Stomach (tissue), 9 donors: ENCODE measurements around the gene SEMA5A. TPM values are rescaled to one million over a fixed set of nuclear protein-coding genes. Genes with fewer than 3 reads are reported as not detected.

Experiments
- DNase-seq, 2 donors: peaks; one replicate each; pipeline versions ENCODE4 v3.0.0 to v3.0.0-alpha.2; 2013 to 2019
- H3K27ac ChIP-seq, 5 donors: fragments of 200-600 bp in 4 of 5; sonication (generic) in 4 of 5; one replicate each; pipeline ENCODE4 v1.5.1; 2013 to 2019; ENCODE audit warnings: mild to moderate bottlenecking in 1 of 5, moderate library complexity in 1 of 5
- H3K27me3 ChIP-seq, 3 donors: fragments of 200-600 bp; sonication (generic); one replicate each; pipeline ENCODE4 v1.5.1; 2017 to 2019; ENCODE audit warnings: mixed run types in 1 of 3
- H3K36me3 ChIP-seq, 4 donors: fragments of 200-600 bp; sonication (generic); 1 replicate in 3 of 4; 2 replicates in 1 of 4; pipeline ENCODE4 v1.5.1; 2016 to 2019
- H3K4me1 ChIP-seq, 4 donors: fragments of 200-600 bp; sonication (generic); one replicate each; pipeline ENCODE4 v1.5.1; 2016 to 2019
- H3K4me3 ChIP-seq, 4 donors: fragments of 200-600 bp; sonication (generic) in 3 of 4; one replicate each; pipeline ENCODE4 v1.5.1; 2016 to 2019; ENCODE audit warnings: mild to moderate bottlenecking in 1 of 4
- H3K9me3 ChIP-seq, 4 donors: fragments of 200-600 bp; sonication (generic); one replicate each; pipeline ENCODE4 v1.5.1; 2016 to 2019
- CTCF ChIP-seq, 7 experiments: fragments of 450-650 bp in 4 of 7; fragments of 200-600 bp in 3 of 7; sonication (generic) in 3 of 7; IDR thresholded peaks; one replicate each; pipeline ENCODE4 v1.5.1; 2016 to 2019; ENCODE audit warnings: antibody characterized with exemption in 7 of 7, control low read depth in 2 of 7, mild to moderate bottlenecking in 1 of 7
- EP300 ChIP-seq: sonication (generic); formaldehyde crosslinking; IDR thresholded peaks from one replicate; pipeline ENCODE4 v1.6.1; 2017; ENCODE audit warnings: antibody characterized with exemption
- POLR2A ChIP-seq, 4 donors: fragments of 450-650 bp; IDR thresholded peaks; one replicate each; pipeline ENCODE4 v1.6.1; 2016; ENCODE audit warnings: antibody characterized with exemption in 4 of 4, control low read depth in 2 of 4, mild to moderate bottlenecking in 1 of 4, moderate library complexity in 1 of 4
- POLR2AphosphoS5 ChIP-seq, 3 donors: sonication (generic); formaldehyde crosslinking; IDR thresholded peaks; one replicate each; pipeline ENCODE4 v1.6.1; 2016; ENCODE audit warnings: antibody characterized with exemption in 3 of 3
- WGBS, 5 donors: extraction: QIAGEN DNeasy Blood & Tissue Kit in 3 of 5; methylation state at CpG; one replicate each; pipeline versions ENCODE4 v1.1.5 to v1.1.7; 2013 to 2018; 5-methylcytosine and 5-hydroxymethylcytosine counted together
- intact Hi-C: fragments of 100-400 bp; cut with DNase I; formaldehyde crosslinking; loops from one replicate; pipeline ENCODE4 v1.15.1; 2023; ENCODE audit warnings: low total_unique reads
- polyA plus RNA-seq, 3 donors: library from polyadenylated mRNA; stranded (reverse); fragments of 200-250 nt; gene quantifications; one replicate each; pipeline ENCODE4 v1.2.3, GENCODE V29; 2013
- total RNA-seq, 5 donors: library from RNA; depleted of rRNA; stranded (reverse); fragments of >200 nt; gene quantifications; one replicate each; pipeline versions ENCODE4 v1.1.0 to v1.2.3, GENCODE V29; 2014 to 2016
- donor health status: healthy with polysubstance abuse.
- donor health status: Bipolar disorder and iron deficiency.
- donor health status: healthy.

The SEMA5A gene
- total and polyA plus RNA-seq, 8 donors, result 0.62 to 26.4 (median 3.2) TPM

- H3K4me3 ChIP-seq, result no peak overlapping the region
- H3K27me3 ChIP-seq, result no peaks in the 10 kb centered on the region
- no peak for DNase-seq
- WGBS, 5 donors, result 50 to 96% (median 92%) methylated on average over 1 of the region's 1 CpG
- intact Hi-C loops, result no loop called here
- H3K36me3 ChIP-seq, result no peaks in the 10 kb centered on the region
- no peaks in the 10 kb centered on the region for H3K4me1 ChIP-seq
- H3K27ac ChIP-seq, result no peak overlapping the region
- TF ChIP-seq CTCF (IDR thresholded peaks at IDR 0.05) (no peak), POLR2AphosphoS5 (IDR thresholded peaks at IDR 0.05) (no peak)
- H3K9me3 ChIP-seq, result no peaks in the 10 kb centered on the region
These were observed 214.5 kb downstream of the SEMA5A start for GRCh38 chr5:9331372-9331771.

DNA sequence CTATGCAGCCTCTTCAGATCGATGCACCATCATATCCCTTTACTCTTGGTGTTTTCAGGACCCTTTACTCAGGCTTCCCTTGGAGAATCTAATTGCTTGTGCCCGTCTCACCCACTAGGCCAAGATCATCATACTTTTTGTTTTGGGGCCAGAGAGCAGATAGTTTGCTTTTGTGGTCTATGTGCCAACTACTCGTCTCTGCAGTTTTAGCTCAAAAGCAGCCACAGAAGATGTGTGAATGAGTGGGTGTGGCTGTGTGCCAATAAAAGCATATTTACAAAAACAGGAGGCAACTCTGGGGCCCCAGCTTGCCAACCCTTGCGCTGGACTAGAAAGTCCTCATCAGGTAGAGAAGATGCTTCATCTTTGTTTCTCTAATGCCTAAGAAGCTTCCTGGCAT, 216.8 kb downstream of the SEMA5A start:
- Histone ChIP-seq H3K27me3 (no peaks in the 10 kb centered on the region), H3K9me3 (no peaks in the 10 kb centered on the region), H3K27ac (no peak overlapping the region), H3K4me3 (no peak overlapping the region), H3K4me1 (no peaks in the 10 kb centered on the region), H3K36me3 (no peaks in the 10 kb centered on the region)
- WGBS, 5 donors, result 48 to 66% (median 54%) methylated on average over 4 of the region's 4 CpGs
- TF ChIP-seq POLR2A (IDR thresholded peaks at IDR 0.05), result no peak
- no peak for TF ChIP-seq POLR2AphosphoS5 (IDR thresholded peaks at IDR 0.05)
- no peak for TF ChIP-seq CTCF (IDR thresholded peaks at IDR 0.05)
- TF ChIP-seq EP300, result no peak
- intact Hi-C loops, result no loop called here
- DNase-seq, result no peak

DNA sequence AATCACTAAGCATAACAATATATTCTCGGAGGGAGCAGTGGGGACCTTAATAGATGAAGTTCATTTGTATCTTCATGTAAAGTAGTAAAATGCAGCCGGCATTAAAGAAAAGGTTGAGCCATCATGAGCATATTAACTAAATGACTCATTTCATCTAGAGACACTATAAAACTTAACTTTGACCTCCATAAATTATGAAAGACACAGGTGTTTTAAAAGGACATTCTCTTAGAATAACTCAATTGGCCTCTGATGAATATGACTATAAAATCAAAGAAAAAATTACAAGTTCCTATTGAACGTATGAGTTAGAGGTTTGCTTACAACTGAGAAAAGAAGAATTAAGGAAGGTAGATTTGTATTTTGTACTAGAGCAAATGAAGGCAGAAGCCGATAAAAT, 220.3 kb downstream of the SEMA5A start:
- no peaks in the 10 kb centered on the region for H3K4me1 ChIP-seq
- TF ChIP-seq POLR2AphosphoS5 (IDR thresholded peaks at IDR 0.05) (no peak), EP300 (no peak), POLR2A (IDR thresholded peaks at IDR 0.05) (no peak), CTCF (IDR thresholded peaks at IDR 0.05) (no peak)
- no peaks in the 10 kb centered on the region for H3K27me3 ChIP-seq
- 85 to 92% (median 86%) methylated on average over 4 of the region's 4 CpGs for WGBS, 5 donors
- H3K27ac ChIP-seq, result no peak overlapping the region
- H3K36me3 ChIP-seq, result no peaks in the 10 kb centered on the region
- H3K9me3 ChIP-seq, result no peaks in the 10 kb centered on the region
- no peak for DNase-seq
- intact Hi-C loops, result no loop called here
- no peak overlapping the region for H3K4me3 ChIP-seq

- intact Hi-C loops, result no loop called here
- 45 to 73% (median 57%) methylated on average over 2 of the region's 2 CpGs for WGBS, 5 donors
These were observed 221.4 kb downstream of the SEMA5A start for GRCh38 chr5:9324348-9325077.

More at GRCh38 chr5:9324348-9325077, 221.4 kb downstream of the SEMA5A start:
- Histone ChIP-seq H3K27me3 (no peaks in the 10 kb centered on the region), H3K4me1 (no peaks in the 10 kb centered on the region), H3K4me3 (no peak overlapping the region), H3K36me3 (no peaks in the 10 kb centered on the region), H3K27ac (no peak overlapping the region), H3K9me3 (no peaks in the 10 kb centered on the region)
- peak in 1 of 2 donors; percentile 43 for DNase-seq
- no peak for TF ChIP-seq POLR2A (IDR thresholded peaks at IDR 0.05)
- TF ChIP-seq CTCF (IDR thresholded peaks at IDR 0.05), result no peak
- no peak for TF ChIP-seq POLR2AphosphoS5 (IDR thresholded peaks at IDR 0.05)
- no peak for TF ChIP-seq EP300
